ENCODE results near the gene GRID2IP. TPM values are rescaled to one million over a fixed set of nuclear protein-coding genes. Genes with fewer than 3 reads are reported as not detected.

The GRID2IP gene
- total RNA-seq, 1 experiment from 2014 or later = 0.28 TPM

DNA sequence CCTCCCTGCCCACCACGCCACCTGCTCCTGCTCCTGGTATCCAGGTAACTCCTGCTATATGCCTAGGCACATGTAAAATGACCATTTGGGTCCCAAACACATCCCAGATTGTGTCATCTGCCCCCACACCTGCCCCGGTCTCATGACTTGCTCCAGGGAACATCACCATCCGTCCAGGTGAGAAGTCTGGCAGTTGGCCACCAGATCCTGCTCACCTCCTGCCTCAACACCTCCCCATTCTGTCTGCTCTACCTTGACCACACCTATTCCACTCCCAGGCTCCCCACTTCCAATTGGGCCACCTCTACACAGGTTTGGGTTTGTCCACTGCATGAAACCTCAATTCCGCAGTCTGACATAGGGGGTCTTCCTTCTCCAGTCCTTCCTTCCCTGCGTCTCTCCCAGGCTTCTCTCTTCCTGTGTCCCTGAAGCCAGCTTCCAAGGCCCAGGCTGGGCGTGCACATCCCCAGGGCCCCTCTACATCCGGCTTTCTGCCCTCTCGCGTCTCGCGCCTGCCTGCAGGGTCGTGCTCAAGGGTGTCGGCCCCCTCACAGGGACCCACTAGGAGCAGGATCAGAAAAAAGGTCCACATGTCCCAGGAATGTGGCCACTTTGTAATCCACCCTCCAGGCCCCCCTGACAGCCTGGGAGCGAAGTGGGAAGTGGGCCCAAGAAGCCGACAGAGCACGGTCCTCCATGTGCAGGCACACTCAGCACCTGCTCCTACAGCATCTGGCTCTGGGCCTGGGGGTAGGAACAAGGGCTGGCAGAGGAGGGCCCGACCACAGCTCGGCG, 54.2 kb downstream of the GRID2IP start:
- Histone ChIP-seq H3K27me3 (ENCODE audit: control insufficient read depth, insufficient read depth, low read length) (no peaks in the 10 kb centered on the region; the same call in 1 of the 2 replicates), H3K4me3 (ENCODE audit: insufficient read depth, low read depth, low read length) (no peak overlapping the region), H3K36me3 (replicated peaks; ENCODE audit: control insufficient read depth, insufficient read depth, low read length) (no peaks in the 10 kb centered on the region; the same call in 1 of the 2 replicates)
- DNase-seq = no peak

DNA sequence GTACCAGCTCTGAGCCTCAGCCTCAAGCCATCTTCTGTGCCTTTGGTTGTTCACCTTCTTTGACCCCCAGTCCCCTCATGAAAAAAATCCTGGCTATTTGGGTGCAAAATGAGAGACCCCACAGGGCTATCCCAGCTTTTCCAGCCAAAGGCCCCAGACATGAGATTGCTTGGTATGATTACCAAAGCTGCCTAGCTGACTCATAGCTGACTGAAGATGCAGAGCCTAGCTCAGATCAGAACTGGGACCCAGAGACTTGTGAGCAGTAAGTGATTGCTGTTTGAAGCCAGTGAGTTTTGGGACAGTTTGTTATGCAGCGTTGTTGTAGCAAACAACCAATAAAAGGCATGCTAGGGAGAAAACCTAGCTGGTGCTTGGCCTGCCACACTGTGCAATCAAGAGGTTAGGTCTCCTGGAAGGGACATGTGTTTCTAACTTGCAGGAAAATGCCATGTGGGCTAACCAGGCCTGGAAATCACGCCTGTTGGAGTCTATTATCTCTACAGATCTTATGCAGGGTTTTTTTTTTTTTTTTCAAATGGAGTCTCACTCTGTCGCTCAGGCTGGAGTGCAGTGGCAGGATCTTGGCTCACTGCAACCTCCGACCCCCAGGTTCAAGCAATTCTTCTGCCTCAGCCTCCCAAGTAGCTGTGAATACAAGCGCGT, 55.5 kb downstream of the GRID2IP start:
- H3K4me3 ChIP-seq (ENCODE audit: insufficient read depth, low read depth, low read length) = no peak overlapping the region
- DNase-seq = no peak
- H3K27me3 ChIP-seq (ENCODE audit: control insufficient read depth, insufficient read depth, low read length) = no peaks in the 10 kb centered on the region; the same call in 1 of the 2 replicates
- H3K36me3 ChIP-seq (replicated peaks; ENCODE audit: control insufficient read depth, insufficient read depth, low read length) = no peaks in the 10 kb centered on the region; the same call in 1 of the 2 replicates

DNA sequence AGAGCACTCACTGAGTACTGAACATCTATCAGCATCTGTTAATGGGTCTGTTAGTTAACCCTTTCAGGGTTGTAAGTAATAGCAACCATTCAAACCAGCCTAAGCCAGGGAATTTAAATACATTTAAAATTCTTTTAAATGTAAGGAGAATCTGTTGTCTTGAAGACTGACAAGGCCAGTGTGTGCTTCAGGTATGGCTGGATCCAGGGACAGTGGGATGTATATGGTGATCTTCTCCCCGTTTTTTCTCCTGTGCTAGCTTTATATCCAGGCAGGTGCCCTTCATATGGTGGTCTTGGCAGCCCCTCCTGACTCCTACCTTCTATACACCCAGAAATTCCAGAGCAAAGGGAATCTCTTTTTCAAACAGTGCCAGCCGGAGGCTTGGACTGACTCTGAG, 56.9 kb downstream of the GRID2IP start:
- H3K27me3 ChIP-seq (ENCODE audit: control insufficient read depth, insufficient read depth, low read length) = no peaks in the 10 kb centered on the region; the same call in 1 of the 2 replicates
- no peak for DNase-seq
- no peaks in the 10 kb centered on the region for H3K36me3 ChIP-seq (replicated peaks; ENCODE audit: control insufficient read depth, insufficient read depth, low read length)
- no peak overlapping the region for H3K4me3 ChIP-seq (ENCODE audit: insufficient read depth, low read depth, low read length)

DNA sequence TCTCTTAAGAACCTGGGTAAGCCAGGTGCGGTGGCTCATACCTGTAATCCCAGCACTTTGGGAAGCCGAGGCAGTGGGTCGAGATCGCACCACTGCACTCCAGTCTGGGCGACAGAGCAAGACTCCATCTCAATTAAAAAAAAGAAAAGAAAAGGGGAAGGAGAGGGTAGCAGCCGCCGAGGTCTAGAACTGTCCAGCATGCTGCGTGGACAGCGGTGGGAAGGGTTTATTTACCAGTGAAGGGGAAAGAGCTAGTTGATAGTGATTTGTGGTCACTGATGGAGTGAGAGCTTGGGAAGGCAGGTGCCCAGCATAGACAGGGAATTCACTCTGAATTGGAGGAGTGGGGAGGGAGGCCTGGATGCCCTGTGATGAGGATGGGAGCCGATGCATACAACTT, 60.1 kb downstream of the GRID2IP start:
- Histone ChIP-seq H3K4me3 (ENCODE audit: insufficient read depth, low read depth, low read length) (no peak overlapping the region), H3K36me3 (replicated peaks; ENCODE audit: control insufficient read depth, insufficient read depth, low read length) (no peaks in the 10 kb centered on the region), H3K27me3 (ENCODE audit: control insufficient read depth, insufficient read depth, low read length) (no peaks in the 10 kb centered on the region; the same call in 1 of the 2 replicates)
- no peak for DNase-seq

DNA sequence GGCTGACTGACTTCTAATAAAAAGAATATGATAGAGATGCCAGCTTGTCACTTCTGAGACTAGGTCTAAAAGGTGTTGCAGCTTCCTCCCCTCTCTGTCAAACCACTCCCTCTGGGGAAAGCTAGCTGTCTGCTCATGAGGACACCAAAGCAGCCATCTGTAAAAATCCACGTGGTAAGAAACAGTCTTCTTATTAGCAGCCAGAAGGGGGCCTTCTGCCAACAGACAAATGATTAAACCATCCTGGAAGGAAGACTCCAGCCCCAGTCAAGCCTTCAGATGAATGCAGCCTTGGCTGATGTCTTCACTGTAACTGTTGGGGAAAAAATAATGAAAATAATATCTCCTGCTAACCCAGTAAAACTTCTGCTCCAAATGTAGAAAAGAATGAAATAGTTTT, 61.6 kb downstream of the GRID2IP start:
- no peaks in the 10 kb centered on the region for H3K36me3 ChIP-seq (replicated peaks; ENCODE audit: control insufficient read depth, insufficient read depth, low read length)
- DNase-seq = no peak
- H3K4me3 ChIP-seq (ENCODE audit: insufficient read depth, low read depth, low read length) = no peak overlapping the region
- no peaks in the 10 kb centered on the region; the same call in 1 of the 2 replicates for H3K27me3 ChIP-seq (ENCODE audit: control insufficient read depth, insufficient read depth, low read length)

DNA sequence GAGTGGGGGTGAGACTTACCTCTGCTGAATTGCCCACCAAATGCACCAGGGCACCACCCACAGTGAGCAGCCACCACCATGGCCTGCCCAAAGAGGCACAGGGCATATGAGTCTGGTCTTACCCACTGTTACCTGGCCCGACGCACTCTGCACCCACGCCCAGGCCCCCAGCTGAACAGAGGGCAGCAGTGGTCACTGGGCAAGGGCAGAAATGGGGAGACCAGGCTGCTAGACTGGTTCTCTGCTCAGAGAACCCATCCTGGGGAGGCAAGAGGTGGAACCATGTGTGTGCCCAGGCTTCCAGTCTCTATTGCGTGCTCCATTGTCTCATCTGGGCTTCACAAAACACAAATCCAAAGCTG, 64.1 kb downstream of the GRID2IP start:
- Histone ChIP-seq H3K36me3 (replicated peaks; ENCODE audit: control insufficient read depth, insufficient read depth, low read length) (no peaks in the 10 kb centered on the region), H3K27me3 (ENCODE audit: control insufficient read depth, insufficient read depth, low read length) (no peaks in the 10 kb centered on the region), H3K4me3 (ENCODE audit: insufficient read depth, low read depth, low read length) (no peak overlapping the region)
- DNase-seq = no peak

DNA sequence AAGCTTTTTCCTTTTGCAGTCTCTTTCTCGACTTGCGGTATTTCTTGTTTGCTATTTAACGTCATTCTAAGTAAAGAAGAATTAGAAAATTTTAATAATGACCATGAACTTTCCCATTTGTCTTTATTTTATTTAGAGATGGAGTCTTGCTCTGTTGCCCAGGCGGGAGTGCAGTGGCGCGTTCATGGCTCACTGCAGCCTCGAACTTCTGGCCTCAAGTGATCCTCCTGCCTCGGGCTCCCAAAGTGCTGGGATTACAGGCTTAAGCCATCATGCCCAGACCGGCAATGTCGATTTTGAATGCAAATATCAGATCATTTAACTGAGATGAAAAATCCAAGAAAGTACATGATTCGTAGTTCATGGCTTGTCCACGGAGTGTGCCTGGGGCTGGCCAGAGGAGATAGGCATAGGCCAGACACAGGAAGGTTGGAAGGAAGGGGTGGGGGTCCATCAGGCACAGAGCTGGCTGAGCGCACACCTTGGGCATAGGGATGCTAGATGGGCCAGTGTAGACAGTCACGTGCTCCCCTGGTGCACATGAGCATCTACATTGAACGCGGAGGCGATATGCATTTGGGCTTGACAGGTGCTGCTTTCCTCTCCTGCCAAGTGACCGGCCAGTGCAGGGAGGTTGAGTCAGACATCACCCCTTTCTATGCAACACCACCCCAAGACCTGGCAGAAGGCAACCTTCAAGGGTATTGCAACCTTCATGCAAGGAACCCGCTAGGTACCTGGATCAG, 64.7 kb downstream of the GRID2IP start:
- Histone ChIP-seq H3K27me3 (ENCODE audit: control insufficient read depth, insufficient read depth, low read length) (no peaks in the 10 kb centered on the region), H3K4me3 (ENCODE audit: insufficient read depth, low read depth, low read length) (no peak overlapping the region), H3K36me3 (replicated peaks; ENCODE audit: control insufficient read depth, insufficient read depth, low read length) (no peaks in the 10 kb centered on the region)
- DNase-seq = no peak

DNA sequence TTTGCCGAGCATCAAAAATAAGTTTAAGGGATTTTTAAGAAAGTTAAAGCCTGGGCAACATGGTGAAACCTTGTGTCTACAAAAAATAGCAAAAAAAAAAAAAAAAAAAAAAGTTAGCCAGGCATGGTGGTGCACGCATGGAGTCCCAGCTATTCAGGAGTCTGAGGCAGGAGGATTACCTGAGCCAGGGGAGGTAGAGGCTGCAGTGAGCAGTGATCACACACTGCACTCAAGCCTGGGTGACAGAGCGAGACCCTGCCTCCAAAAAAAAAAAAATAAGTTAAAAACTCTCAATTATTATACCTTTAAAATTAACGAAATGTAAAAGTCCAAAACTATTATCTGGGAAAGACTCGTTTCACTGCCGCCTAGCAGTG, 68.5 kb downstream of the GRID2IP start:
- no peaks in the 10 kb centered on the region for H3K27me3 ChIP-seq (ENCODE audit: control insufficient read depth, insufficient read depth, low read length)
- H3K4me3 ChIP-seq (ENCODE audit: insufficient read depth, low read depth, low read length) = peak overlapping the region; percentile 92
- DNase-seq = no peak
- H3K36me3 ChIP-seq (replicated peaks; ENCODE audit: control insufficient read depth, insufficient read depth, low read length) = no peaks in the 10 kb centered on the region; the same call in 1 of the 2 replicates

DNA sequence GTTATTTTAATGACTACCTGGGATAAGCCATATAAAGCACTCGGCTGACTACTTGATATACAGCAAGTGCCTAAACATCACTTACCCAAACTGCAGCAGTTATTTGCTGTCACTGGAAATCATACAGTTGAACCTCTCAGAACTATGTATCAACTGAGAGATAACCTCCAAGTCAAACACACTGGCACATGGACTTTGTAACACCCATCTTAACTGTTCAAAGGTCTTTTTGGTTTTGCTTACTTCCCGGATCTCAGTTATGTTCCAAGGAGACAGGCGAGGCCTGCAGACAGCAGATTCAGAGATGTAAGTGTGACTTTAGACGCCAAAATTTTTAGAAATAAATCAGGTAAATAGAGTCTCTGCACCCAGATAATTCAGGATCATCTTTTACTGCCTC, 69.0 kb downstream of the GRID2IP start:
- Histone ChIP-seq H3K36me3 (replicated peaks; ENCODE audit: control insufficient read depth, insufficient read depth, low read length) (no peaks in the 10 kb centered on the region; the same call in 1 of the 2 replicates), H3K4me3 (ENCODE audit: insufficient read depth, low read depth, low read length) (no peak overlapping the region), H3K27me3 (ENCODE audit: control insufficient read depth, insufficient read depth, low read length) (no peaks in the 10 kb centered on the region)
- DNase-seq = no peak

DNA sequence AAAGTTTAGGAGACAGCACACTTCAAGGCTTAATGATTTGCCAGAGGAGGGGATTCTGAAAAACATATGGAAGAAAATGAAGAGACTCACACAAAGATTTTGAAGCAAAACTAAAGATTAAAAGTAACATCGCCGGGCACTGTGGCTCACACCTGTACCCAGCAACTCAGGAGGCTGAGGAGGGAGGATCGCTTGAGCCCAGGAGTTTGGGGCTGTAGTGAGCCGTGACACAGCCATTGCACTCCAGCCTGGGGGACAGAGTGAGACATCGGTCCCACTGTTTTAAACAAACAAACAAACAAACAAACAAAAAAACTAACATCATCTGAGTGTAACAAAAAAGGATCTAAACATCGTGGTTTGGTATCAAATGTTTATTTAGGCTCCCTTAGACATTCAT, 69.8 kb downstream of the GRID2IP start:
- DNase-seq = no peak
- H3K4me3 ChIP-seq (ENCODE audit: insufficient read depth, low read depth, low read length) = no peak overlapping the region
- H3K27me3 ChIP-seq (ENCODE audit: control insufficient read depth, insufficient read depth, low read length) = no peaks in the 10 kb centered on the region
- H3K36me3 ChIP-seq (replicated peaks; ENCODE audit: control insufficient read depth, insufficient read depth, low read length) = no peaks in the 10 kb centered on the region; the same call in 1 of the 2 replicates

DNA sequence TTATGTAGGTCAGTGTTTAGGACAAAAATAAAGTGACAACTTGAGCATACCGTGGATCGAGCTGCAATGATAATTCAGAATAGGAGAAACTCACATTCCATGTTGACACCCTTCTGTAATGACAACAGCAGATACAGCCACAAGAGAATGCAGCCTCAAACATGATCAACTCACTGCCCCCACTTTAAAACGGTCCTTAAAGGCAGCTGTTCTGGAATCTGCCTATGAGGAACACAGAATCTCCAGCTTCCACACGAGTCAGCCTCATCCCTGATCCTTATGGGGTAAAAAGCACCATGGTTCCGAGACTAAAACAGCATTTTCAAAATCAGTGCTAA, 71.0 kb downstream of the GRID2IP start:
- Histone ChIP-seq H3K27me3 (ENCODE audit: control insufficient read depth, insufficient read depth, low read length) (no peaks in the 10 kb centered on the region), H3K36me3 (replicated peaks; ENCODE audit: control insufficient read depth, insufficient read depth, low read length) (no peaks in the 10 kb centered on the region; the same call in 1 of the 2 replicates), H3K4me3 (ENCODE audit: insufficient read depth, low read depth, low read length) (no peak overlapping the region)
- DNase-seq = no peak

DNA sequence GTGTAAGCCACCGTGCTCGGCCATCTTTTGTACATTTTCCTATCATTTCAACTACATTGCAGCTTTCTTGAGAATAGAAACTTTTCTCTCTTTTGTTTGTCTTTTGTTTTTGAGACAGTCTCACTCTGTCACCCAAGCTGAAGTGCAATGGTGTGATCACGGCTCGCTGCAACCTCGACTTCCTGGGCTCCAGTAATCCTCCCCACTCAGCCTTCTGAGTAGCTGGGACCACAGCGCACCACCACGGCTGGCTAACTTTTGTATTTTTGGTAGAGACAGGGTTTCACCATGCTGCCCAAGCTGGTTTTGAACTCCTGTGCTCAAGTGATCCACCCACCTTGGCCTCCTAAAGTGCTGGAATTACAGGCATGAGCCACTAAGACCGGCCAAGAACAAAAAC, 72.2 kb downstream of the GRID2IP start:
- no peak overlapping the region for H3K4me3 ChIP-seq (ENCODE audit: insufficient read depth, low read depth, low read length)
- H3K27me3 ChIP-seq (ENCODE audit: control insufficient read depth, insufficient read depth, low read length) = no peaks in the 10 kb centered on the region
- peaks cover 2% of the 10 kb centered on the region for H3K36me3 ChIP-seq (replicated peaks; ENCODE audit: control insufficient read depth, insufficient read depth, low read length)
- no peak for DNase-seq

DNA sequence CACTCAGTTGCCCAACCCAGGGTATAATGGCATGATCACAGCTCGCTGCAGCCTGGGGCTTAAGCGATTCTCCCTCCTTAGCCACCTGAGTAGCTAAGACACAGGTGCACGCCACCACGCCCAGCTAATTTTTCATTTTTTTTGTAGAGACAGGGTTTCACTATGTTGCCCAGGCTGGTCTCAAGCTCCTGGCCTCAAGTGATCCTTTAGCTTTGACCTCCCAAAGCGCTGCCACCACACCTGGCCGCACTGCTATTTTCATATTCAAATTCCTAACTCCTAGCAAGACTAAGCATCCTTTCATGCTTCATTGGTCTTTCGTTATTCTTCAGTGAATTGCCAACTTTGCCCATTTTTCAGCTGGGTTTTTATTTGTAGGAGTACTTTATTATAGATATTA, 73.1 kb downstream of the GRID2IP start:
- Histone ChIP-seq H3K27me3 (ENCODE audit: control insufficient read depth, insufficient read depth, low read length) (no peaks in the 10 kb centered on the region), H3K36me3 (replicated peaks; ENCODE audit: control insufficient read depth, insufficient read depth, low read length) (peaks cover 3% of the 10 kb centered on the region), H3K4me3 (ENCODE audit: insufficient read depth, low read depth, low read length) (no peak overlapping the region)
- no peak for DNase-seq

DNA sequence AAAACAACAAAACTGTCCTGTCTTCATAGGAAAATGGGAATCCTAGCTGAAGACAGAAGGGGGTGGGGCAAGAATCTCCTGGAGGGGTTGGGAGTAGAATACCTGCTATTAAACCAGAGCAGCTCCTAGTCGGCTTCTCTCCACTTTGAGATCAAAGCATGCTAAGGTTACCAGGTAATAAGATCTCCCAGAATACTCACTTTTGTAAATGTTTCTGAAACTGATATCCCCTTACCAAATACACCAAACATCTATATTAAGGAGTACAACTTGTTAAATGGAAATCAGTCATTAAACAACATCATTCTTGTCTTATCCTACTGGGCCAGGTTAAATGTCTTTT, 74.0 kb downstream of the GRID2IP start:
- DNase-seq = no peak
- no peak overlapping the region for H3K4me3 ChIP-seq (ENCODE audit: insufficient read depth, low read depth, low read length)
- H3K27me3 ChIP-seq (ENCODE audit: control insufficient read depth, insufficient read depth, low read length) = no peaks in the 10 kb centered on the region
- H3K36me3 ChIP-seq (replicated peaks; ENCODE audit: control insufficient read depth, insufficient read depth, low read length) = peaks cover 5% of the 10 kb centered on the region
